WTC11 (cell line): ENCODE measurements around the gene ARHGAP21. TPM values are rescaled to one million over a fixed set of nuclear protein-coding genes. Genes with fewer than 3 reads are reported as not detected.

ENCODE experiments used
- ATAC-seq: fragments of 200-7000 bp; cut with Tn5 transposase; 2 replicates; pipeline ENCODE4 v1.10.0; 2021; ENCODE audit warnings: mild to moderate bottlenecking, moderate library complexity
- CTCF ChIA-PET: fragments of 300-600 bp; sonication (Branson Sonifier 250); formaldehyde crosslinking; loops from one replicate; lab custom pipeline; 2021; ENCODE audit warnings: antibody characterized with exemption; lab: Charles Lee
- POLR2A ChIA-PET: fragments of 350-600 bp; sonication (Branson Sonifier 250); formaldehyde crosslinking; loops from one replicate; lab custom pipeline; 2021; ENCODE audit warnings: antibody characterized with exemption; lab: Charles Lee
- DNase-seq: peaks from one replicate; pipeline ENCODE4 v3.0.0; 2021; ENCODE audit warnings: low spot score
- H3K27ac Mint-ChIP-seq: 2 replicates; pipeline ENCODE4 v1.8.0; 2021; ENCODE audit warnings: mixed read lengths
- H3K27me3 Mint-ChIP-seq: 2 replicates; pipeline ENCODE4 v1.8.0; 2021; ENCODE audit warnings: low read depth, mild to moderate bottlenecking, moderate library complexity, mixed read lengths
- H3K36me3 Mint-ChIP-seq: 2 replicates; pipeline ENCODE4 v1.8.0; 2021; ENCODE audit warnings: mixed read lengths
- H3K4me1 Mint-ChIP-seq: 2 replicates; pipeline ENCODE4 v1.8.0; 2022; ENCODE audit warnings: mixed read lengths
- H3K4me3 Mint-ChIP-seq: 2 replicates; pipeline ENCODE4 v1.8.0; 2021; ENCODE audit warnings: mild to moderate bottlenecking, moderate library complexity, mixed read lengths
- H3K9me3 Mint-ChIP-seq: 2 replicates; pipeline ENCODE4 v1.8.0; 2021; ENCODE audit warnings: mixed read lengths
- CREM ChIP-seq: sonication (generic); formaldehyde crosslinking; IDR thresholded peaks from 2 replicates; pipeline ENCODE4 v1.8.1; 2022; ENCODE audit warnings: mild to moderate bottlenecking, missing genetic modification reagents, moderate library complexity
- ESRRA ChIP-seq: sonication (generic); formaldehyde crosslinking; IDR thresholded peaks from 2 replicates; pipeline ENCODE4 v1.8.1; 2022; ENCODE audit warnings: mild to moderate bottlenecking, missing genetic modification reagents, borderline replicate concordance
- HMGA2 ChIP-seq: fragments of 250-450 bp; sonication (Bioruptor Pico); IDR thresholded peaks from 2 replicates; pipeline ENCODE4 v1.4.0; 2021; ENCODE audit warnings: mild to moderate bottlenecking, moderate library complexity
- KAT7 ChIP-seq: sonication (generic); formaldehyde crosslinking; IDR thresholded peaks from 2 replicates; pipeline ENCODE4 v1.8.1; 2023; ENCODE audit warnings: missing genetic modification reagents, mild to moderate bottlenecking, borderline replicate concordance
- MYBL2 ChIP-seq: sonication (generic); formaldehyde crosslinking; IDR thresholded peaks from 2 replicates; pipeline ENCODE4 v1.8.1; 2023; ENCODE audit warnings: mild to moderate bottlenecking, moderate library complexity, missing genetic modification reagents
- RELA ChIP-seq: sonication (generic); formaldehyde crosslinking; IDR thresholded peaks from 2 replicates; pipeline ENCODE4 v1.8.1; 2022; ENCODE audit warnings: missing genetic modification reagents, mild to moderate bottlenecking, borderline replicate concordance
- SMAD4 ChIP-seq: sonication (generic); formaldehyde crosslinking; IDR thresholded peaks from 2 replicates; pipeline ENCODE4 v1.8.0; 2022; ENCODE audit warnings: mild to moderate bottlenecking, missing genetic modification reagents
- SP1 ChIP-seq: sonication (generic); formaldehyde crosslinking; conservative IDR thresholded peaks from 2 replicates; pipeline ENCODE4 v1.8.1; 2022; ENCODE audit warnings: missing genetic modification reagents
- ZNF416 ChIP-seq: fragments of 250-450 bp; sonication (Bioruptor Pico); IDR thresholded peaks from 2 replicates; pipeline ENCODE4 v1.9.0; 2021; ENCODE audit warnings: mild to moderate bottlenecking, inconsistent platforms
- ZNF671 ChIP-seq: fragments of 250-450 bp; sonication (Bioruptor Pico); IDR thresholded peaks from 2 replicates; pipeline ENCODE4 v1.8.0; 2021; ENCODE audit warnings: mild to moderate bottlenecking
- total RNA-seq: library from RNA; stranded (reverse); gene quantifications from 3 replicates; pipeline ENCODE4 v1.2.3, GENCODE V29; 2021
- TF ChIP-seq, protein P1 (sequence below): sonication (generic); formaldehyde crosslinking; IDR thresholded peaks from 2 replicates; pipeline ENCODE4 v1.8.1; 2023; ENCODE audit warnings: mild to moderate bottlenecking, moderate library complexity, missing genetic modification reagents
- TF ChIP-seq, protein P2 (sequence below): sonication (generic); formaldehyde crosslinking; IDR thresholded peaks from 2 replicates; pipeline ENCODE4 v1.8.1; 2023; ENCODE audit warnings: mild to moderate bottlenecking, missing genetic modification reagents, borderline replicate concordance
- TF ChIP-seq, protein P3 (sequence below): sonication (generic); formaldehyde crosslinking; IDR thresholded peaks from 2 replicates; pipeline ENCODE4 v1.8.1; 2022; ENCODE audit warnings: low read depth, mild to moderate bottlenecking, moderate library complexity, missing genetic modification reagents, borderline replicate concordance
- TF ChIP-seq, protein P4 (sequence below): sonication (generic); formaldehyde crosslinking; IDR thresholded peaks from 2 replicates; pipeline ENCODE4 v1.8.0; 2023; ENCODE audit warnings: missing genetic modification reagents, mild to moderate bottlenecking, borderline replicate concordance
- TF ChIP-seq, protein P5 (sequence below): sonication (generic); formaldehyde crosslinking; IDR thresholded peaks from 2 replicates; pipeline ENCODE4 v1.8.0; 2022; ENCODE audit warnings: mild to moderate bottlenecking, missing genetic modification reagents
- TF ChIP-seq, protein P6 (sequence below): fragments of 250-450 bp; sonication (Bioruptor Pico); IDR thresholded peaks from 2 replicates; pipeline ENCODE4 v1.9.0; 2021; ENCODE audit warnings: moderate library complexity, mild to moderate bottlenecking, inconsistent platforms, borderline replicate concordance

Gene ARHGAP21
- total RNA-seq, 1 experiment from 2014 or later, result 33.8 TPM

DNA sequence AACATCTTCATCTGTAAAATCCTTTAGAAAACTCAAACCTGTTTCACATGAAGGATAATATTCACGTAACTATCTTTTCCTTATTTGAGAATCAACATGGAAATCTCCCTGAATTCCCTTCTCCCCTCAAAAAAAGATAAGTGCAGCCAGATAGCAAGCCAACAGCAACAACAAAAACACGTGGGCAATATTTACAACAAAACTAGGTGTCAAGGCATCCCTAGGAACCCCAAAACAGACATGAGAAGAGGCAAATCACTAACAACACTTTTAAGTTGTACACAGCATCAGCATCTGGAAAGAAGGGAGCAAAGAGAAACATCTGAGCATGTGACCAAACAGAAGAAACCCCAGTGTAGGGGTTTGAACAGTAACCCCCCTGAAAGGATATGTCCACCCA, 12.2 kb downstream of the ARHGAP21 start:
- H3K4me1 Mint-ChIP-seq, result peaks cover 4% of the 10 kb centered on the region
- peak overlapping the region; percentile 43; the same call in 1 of the 2 replicates for H3K27ac Mint-ChIP-seq
- H3K36me3 Mint-ChIP-seq, result no peaks in the 10 kb centered on the region
- H3K4me3 Mint-ChIP-seq, result no peak overlapping the region
- CTCF ChIA-PET, result no interaction called here
- ATAC-seq, result no peak
- no peak for DNase-seq
- POLR2A ChIA-PET, result no interaction called here
- TF ChIP-seq, protein P1, sequence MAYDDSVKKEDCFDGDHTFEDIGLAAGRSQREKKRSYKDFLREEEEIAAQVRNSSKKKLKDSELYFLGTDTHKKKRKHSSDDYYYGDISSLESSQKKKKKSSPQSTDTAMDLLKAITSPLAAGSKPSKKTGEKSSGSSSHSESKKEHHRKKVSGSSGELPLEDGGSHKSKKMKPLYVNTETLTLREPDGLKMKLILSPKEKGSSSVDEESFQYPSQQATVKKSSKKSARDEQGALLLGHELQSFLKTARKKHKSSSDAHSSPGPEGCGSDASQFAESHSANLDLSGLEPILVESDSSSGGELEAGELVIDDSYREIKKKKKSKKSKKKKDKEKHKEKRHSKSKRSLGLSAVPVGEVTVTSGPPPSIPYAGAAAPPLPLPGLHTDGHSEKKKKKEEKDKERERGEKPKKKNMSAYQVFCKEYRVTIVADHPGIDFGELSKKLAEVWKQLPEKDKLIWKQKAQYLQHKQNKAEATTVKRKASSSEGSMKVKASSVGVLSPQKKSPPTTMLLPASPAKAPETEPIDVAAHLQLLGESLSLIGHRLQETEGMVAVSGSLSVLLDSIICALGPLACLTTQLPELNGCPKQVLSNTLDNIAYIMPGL (CRISPR knock-in tag), result no peak
- TF ChIP-seq HMGA2 (no peak), RELA (CRISPR knock-in tag) (no peak), ZNF416 (CRISPR knock-in tag) (no peak), SP1 (no peak), SMAD4 (no peak), ZNF671 (CRISPR knock-in tag) (no peak), KAT7 (CRISPR knock-in tag) (no peak), MYBL2 (CRISPR knock-in tag) (no peak), ESRRA (no peak), CREM (CRISPR knock-in tag) (no peak)
- TF ChIP-seq, protein P2, sequence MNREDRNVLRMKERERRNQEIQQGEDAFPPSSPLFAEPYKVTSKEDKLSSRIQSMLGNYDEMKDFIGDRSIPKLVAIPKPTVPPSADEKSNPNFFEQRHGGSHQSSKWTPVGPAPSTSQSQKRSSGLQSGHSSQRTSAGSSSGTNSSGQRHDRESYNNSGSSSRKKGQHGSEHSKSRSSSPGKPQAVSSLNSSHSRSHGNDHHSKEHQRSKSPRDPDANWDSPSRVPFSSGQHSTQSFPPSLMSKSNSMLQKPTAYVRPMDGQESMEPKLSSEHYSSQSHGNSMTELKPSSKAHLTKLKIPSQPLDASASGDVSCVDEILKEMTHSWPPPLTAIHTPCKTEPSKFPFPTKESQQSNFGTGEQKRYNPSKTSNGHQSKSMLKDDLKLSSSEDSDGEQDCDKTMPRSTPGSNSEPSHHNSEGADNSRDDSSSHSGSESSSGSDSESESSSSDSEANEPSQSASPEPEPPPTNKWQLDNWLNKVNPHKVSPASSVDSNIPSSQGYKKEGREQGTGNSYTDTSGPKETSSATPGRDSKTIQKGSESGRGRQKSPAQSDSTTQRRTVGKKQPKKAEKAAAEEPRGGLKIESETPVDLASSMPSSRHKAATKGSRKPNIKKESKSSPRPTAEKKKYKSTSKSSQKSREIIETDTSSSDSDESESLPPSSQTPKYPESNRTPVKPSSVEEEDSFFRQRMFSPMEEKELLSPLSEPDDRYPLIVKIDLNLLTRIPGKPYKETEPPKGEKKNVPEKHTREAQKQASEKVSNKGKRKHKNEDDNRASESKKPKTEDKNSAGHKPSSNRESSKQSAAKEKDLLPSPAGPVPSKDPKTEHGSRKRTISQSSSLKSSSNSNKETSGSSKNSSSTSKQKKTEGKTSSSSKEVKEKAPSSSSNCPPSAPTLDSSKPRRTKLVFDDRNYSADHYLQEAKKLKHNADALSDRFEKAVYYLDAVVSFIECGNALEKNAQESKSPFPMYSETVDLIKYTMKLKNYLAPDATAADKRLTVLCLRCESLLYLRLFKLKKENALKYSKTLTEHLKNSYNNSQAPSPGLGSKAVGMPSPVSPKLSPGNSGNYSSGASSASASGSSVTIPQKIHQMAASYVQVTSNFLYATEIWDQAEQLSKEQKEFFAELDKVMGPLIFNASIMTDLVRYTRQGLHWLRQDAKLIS (CRISPR knock-in tag), result no peak
- TF ChIP-seq, protein P3, sequence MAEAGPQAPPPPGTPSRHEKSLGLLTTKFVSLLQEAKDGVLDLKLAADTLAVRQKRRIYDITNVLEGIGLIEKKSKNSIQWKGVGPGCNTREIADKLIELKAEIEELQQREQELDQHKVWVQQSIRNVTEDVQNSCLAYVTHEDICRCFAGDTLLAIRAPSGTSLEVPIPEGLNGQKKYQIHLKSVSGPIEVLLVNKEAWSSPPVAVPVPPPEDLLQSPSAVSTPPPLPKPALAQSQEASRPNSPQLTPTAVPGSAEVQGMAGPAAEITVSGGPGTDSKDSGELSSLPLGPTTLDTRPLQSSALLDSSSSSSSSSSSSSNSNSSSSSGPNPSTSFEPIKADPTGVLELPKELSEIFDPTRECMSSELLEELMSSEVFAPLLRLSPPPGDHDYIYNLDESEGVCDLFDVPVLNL (CRISPR knock-in tag), result no peak
- TF ChIP-seq, protein P4, sequence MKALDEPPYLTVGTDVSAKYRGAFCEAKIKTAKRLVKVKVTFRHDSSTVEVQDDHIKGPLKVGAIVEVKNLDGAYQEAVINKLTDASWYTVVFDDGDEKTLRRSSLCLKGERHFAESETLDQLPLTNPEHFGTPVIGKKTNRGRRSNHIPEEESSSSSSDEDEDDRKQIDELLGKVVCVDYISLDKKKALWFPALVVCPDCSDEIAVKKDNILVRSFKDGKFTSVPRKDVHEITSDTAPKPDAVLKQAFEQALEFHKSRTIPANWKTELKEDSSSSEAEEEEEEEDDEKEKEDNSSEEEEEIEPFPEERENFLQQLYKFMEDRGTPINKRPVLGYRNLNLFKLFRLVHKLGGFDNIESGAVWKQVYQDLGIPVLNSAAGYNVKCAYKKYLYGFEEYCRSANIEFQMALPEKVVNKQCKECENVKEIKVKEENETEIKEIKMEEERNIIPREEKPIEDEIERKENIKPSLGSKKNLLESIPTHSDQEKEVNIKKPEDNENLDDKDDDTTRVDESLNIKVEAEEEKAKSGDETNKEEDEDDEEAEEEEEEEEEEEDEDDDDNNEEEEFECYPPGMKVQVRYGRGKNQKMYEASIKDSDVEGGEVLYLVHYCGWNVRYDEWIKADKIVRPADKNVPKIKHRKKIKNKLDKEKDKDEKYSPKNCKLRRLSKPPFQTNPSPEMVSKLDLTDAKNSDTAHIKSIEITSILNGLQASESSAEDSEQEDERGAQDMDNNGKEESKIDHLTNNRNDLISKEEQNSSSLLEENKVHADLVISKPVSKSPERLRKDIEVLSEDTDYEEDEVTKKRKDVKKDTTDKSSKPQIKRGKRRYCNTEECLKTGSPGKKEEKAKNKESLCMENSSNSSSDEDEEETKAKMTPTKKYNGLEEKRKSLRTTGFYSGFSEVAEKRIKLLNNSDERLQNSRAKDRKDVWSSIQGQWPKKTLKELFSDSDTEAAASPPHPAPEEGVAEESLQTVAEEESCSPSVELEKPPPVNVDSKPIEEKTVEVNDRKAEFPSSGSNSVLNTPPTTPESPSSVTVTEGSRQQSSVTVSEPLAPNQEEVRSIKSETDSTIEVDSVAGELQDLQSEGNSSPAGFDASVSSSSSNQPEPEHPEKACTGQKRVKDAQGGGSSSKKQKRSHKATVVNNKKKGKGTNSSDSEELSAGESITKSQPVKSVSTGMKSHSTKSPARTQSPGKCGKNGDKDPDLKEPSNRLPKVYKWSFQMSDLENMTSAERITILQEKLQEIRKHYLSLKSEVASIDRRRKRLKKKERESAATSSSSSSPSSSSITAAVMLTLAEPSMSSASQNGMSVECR (CRISPR knock-in tag), result no peak
- TF ChIP-seq, protein P5, sequence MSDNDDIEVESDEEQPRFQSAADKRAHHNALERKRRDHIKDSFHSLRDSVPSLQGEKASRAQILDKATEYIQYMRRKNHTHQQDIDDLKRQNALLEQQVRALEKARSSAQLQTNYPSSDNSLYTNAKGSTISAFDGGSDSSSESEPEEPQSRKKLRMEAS (CRISPR knock-in tag), result no peak
- TF ChIP-seq, protein P6, sequence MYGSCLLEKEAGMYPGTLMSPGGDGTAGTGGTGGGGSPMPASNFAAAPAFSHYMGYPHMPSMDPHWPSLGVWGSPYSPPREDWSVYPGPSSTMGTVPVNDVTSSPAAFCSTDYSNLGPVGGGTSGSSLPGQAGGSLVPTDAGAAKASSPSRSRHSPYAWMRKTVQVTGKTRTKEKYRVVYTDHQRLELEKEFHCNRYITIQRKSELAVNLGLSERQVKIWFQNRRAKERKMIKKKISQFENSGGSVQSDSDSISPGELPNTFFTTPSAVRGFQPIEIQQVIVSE (CRISPR knock-in tag), result no peak
- H3K27me3 Mint-ChIP-seq, result no peaks in the 10 kb centered on the region
- no peaks in the 10 kb centered on the region for H3K9me3 Mint-ChIP-seq
